Osteoblast (primary cell): Measurements from ENCODE around the gene GZMM. TPM values are rescaled to one million over a fixed set of nuclear protein-coding genes. Genes with fewer than 3 reads are reported as not detected.

ENCODE experiments used
- DNase-seq: peaks from one replicate; pipeline ENCODE4 v3.0.0; 2011; ENCODE audit warnings: low spot score, mixed read lengths; ENCODE audit not compliant: insufficient read length; ENCODE audit errors: missing footprints
- H2AFZ ChIP-seq: 2 replicates; pipeline ENCODE4 v1.6.0; 2011; ENCODE audit warnings: mild to moderate bottlenecking, low read length
- H3K27ac ChIP-seq: 2 replicates; pipeline ENCODE4 v1.5.1; 2011; ENCODE audit warnings: mild to moderate bottlenecking, low read depth, low read length, moderate library complexity
- H3K27me3 ChIP-seq: 2 replicates; pipeline ENCODE4 v1.6.0; 2012; ENCODE audit warnings: mild to moderate bottlenecking, control low read depth, inconsistent platforms, low read length, moderate library complexity; ENCODE audit not compliant: insufficient read depth
- H3K36me3 ChIP-seq: 2 replicates; pipeline ENCODE4 v1.5.1; 2011; ENCODE audit warnings: mild to moderate bottlenecking, low read length, control low read depth, moderate library complexity; ENCODE audit not compliant: insufficient read depth
- H3K4me1 ChIP-seq: 2 replicates; pipeline ENCODE4 v1.5.1; 2011; ENCODE audit warnings: mild to moderate bottlenecking, low read length, control low read depth, moderate library complexity; ENCODE audit not compliant: insufficient read depth
- H3K4me2 ChIP-seq: 2 replicates; pipeline ENCODE4 v1.6.0; 2011; ENCODE audit warnings: mild to moderate bottlenecking, low read length; ENCODE audit not compliant: insufficient read depth
- H3K4me3 ChIP-seq: fragments of 200-600 bp; sonication (generic); 3 replicates; pipeline ENCODE4 v1.5.1; 2012; ENCODE audit warnings: mild to moderate bottlenecking, low read length, inconsistent platforms; ENCODE audit not compliant: insufficient read depth
- H3K79me2 ChIP-seq: 2 replicates; pipeline ENCODE4 v1.6.0; 2012; ENCODE audit warnings: mild to moderate bottlenecking, low read length, control low read depth, inconsistent platforms; ENCODE audit not compliant: insufficient read depth
- H3K9me3 ChIP-seq: 2 replicates; pipeline ENCODE4 v1.5.1; 2011; ENCODE audit warnings: low read depth, low read length, control low read depth
- H4K20me1 ChIP-seq: 2 replicates; pipeline ENCODE4 v1.6.0; 2012; ENCODE audit warnings: mild to moderate bottlenecking, low read length, control low read depth; ENCODE audit not compliant: insufficient read depth
- total RNA-seq: library from RNA; depleted of rRNA; stranded (reverse); fragments of >200 nt; gene quantifications from 2 replicates; pipeline ENCODE4 v1.2.3, GENCODE V29; 2012
- TF ChIP-seq, protein P1 (sequence below): IDR thresholded peaks from 2 replicates; pipeline ENCODE4 v1.5.1; 2011; ENCODE audit warnings: mild to moderate bottlenecking, low read depth, low read length, moderate library complexity; ENCODE audit errors: extremely low read depth

The GZMM gene
- total RNA-seq, 1 donor, result under 0.01 TPM

DNA sequence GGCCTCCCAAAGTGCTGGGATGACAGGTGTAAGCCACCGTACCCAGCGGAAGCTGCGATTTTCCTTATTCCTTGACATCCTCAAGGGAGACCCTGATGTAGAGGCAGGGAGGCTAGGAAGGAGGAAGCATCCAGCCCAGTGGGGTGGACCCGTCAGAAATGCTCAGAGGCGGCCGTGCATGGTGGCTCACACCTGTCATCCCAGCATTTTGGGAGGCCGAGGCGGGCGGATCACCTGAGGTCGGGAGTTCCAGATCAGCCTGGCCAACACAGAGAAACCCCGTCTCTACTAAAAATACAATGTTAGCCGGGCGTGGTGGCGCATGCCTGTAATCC lies 11.6 kb downstream of the GZMM start:
- H3K36me3 ChIP-seq, result no peaks in the 10 kb centered on the region
- no peaks in the 10 kb centered on the region for H3K79me2 ChIP-seq
- no peak for DNase-seq
- H3K27ac ChIP-seq, result no peak overlapping the region
- no peak overlapping the region for H3K4me2 ChIP-seq
- no peaks in the 10 kb centered on the region for H3K9me3 ChIP-seq
- no peak overlapping the region for H3K4me3 ChIP-seq
- no peaks in the 10 kb centered on the region for H4K20me1 ChIP-seq
- no peaks in the 10 kb centered on the region for H3K4me1 ChIP-seq
- no peak overlapping the region for H2AFZ ChIP-seq
- H3K27me3 ChIP-seq, result no peaks in the 10 kb centered on the region
- TF ChIP-seq, protein P1, sequence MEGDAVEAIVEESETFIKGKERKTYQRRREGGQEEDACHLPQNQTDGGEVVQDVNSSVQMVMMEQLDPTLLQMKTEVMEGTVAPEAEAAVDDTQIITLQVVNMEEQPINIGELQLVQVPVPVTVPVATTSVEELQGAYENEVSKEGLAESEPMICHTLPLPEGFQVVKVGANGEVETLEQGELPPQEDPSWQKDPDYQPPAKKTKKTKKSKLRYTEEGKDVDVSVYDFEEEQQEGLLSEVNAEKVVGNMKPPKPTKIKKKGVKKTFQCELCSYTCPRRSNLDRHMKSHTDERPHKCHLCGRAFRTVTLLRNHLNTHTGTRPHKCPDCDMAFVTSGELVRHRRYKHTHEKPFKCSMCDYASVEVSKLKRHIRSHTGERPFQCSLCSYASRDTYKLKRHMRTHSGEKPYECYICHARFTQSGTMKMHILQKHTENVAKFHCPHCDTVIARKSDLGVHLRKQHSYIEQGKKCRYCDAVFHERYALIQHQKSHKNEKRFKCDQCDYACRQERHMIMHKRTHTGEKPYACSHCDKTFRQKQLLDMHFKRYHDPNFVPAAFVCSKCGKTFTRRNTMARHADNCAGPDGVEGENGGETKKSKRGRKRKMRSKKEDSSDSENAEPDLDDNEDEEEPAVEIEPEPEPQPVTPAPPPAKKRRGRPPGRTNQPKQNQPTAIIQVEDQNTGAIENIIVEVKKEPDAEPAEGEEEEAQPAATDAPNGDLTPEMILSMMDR, result no peak

DNA sequence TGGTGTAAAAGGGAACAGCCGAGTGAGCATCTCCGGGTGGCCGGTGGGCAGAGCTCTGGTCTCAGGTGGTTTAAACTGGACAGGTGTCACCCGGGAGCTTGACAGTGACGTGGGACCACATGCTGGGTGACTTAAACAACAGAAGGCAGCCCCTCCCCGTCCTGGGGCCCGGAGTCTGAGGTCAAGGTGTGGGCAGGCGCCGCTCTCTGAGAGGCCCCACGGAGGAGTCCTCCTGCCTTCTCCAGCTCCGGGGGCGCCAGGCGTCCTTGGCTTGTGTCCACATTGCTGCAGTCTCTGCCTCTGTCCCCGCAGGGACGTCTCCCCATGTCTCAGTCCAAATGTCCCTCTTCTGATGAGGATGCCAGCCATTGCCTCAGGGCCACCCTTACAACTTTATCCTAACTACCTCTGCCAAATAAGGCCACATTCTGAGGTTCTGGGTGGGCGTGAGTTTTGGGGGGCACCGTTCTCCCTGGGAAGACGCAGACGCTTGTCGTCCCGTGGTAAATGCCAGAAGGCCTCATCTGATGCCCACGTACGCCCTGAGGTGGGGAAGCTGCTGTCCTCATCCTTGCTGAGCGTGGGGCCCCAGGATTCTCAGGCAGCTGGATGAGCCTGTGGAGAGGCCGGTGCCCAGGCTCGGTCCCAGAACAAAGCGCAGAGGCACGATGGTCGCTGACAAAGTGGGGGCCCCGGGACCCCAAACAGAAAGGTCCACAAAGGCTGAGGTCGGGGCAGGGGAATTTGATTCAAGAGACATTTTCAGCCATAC lies 12.9 kb downstream of the GZMM start:
- TF ChIP-seq, protein P1, result no peak
- no peak overlapping the region for H3K4me3 ChIP-seq
- H2AFZ ChIP-seq, result no peak overlapping the region
- H3K4me1 ChIP-seq, result no peaks in the 10 kb centered on the region
- no peaks in the 10 kb centered on the region for H3K79me2 ChIP-seq
- no peak overlapping the region for H3K27ac ChIP-seq
- H4K20me1 ChIP-seq, result no peaks in the 10 kb centered on the region
- no peaks in the 10 kb centered on the region for H3K27me3 ChIP-seq
- no peak for DNase-seq
- H3K36me3 ChIP-seq, result no peaks in the 10 kb centered on the region
- no peak overlapping the region for H3K4me2 ChIP-seq
- no peaks in the 10 kb centered on the region for H3K9me3 ChIP-seq

DNA sequence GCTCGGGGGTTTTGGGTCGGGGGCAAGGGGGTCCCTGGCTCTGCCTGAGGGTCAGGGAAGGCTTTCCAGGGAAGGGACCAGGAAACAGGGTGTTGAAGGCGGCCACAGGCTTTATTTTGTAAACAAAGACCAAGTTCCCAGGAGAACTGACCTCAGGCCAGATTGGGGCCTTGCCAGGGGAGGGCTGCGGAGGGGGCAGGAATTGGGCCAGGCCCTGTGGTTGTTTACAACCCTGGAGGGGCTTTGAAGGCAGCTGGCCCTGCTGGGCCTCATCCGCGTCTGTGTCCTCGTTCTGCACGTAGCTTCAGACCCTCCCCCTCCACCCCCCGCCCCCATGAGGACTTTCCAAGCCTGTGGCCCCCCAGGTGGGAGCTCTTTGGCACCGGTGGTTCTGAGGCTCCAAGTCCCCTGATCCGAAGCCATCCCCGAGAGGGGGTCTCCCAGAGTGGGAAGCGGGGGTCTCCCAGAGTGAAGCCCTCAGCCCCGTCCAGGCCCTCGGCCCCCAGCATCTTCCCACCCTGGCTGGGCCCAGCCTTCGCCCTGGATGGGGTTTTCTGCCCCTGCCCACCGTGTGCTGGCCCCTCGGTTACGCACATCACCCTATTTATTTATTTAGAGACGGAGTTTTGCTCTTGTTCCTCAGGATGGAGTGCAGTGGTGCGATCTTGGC lies 15.1 kb downstream of the GZMM start:
- no peaks in the 10 kb centered on the region for H3K4me1 ChIP-seq
- H3K9me3 ChIP-seq, result no peaks in the 10 kb centered on the region
- no peak overlapping the region for H2AFZ ChIP-seq
- no peaks in the 10 kb centered on the region for H4K20me1 ChIP-seq
- H3K27me3 ChIP-seq, result no peaks in the 10 kb centered on the region
- H3K79me2 ChIP-seq, result no peaks in the 10 kb centered on the region
- DNase-seq, result no peak
- TF ChIP-seq, protein P1, result no peak
- no peak overlapping the region for H3K27ac ChIP-seq
- no peaks in the 10 kb centered on the region for H3K36me3 ChIP-seq
- H3K4me3 ChIP-seq, result no peak overlapping the region
- H3K4me2 ChIP-seq, result no peak overlapping the region

DNA sequence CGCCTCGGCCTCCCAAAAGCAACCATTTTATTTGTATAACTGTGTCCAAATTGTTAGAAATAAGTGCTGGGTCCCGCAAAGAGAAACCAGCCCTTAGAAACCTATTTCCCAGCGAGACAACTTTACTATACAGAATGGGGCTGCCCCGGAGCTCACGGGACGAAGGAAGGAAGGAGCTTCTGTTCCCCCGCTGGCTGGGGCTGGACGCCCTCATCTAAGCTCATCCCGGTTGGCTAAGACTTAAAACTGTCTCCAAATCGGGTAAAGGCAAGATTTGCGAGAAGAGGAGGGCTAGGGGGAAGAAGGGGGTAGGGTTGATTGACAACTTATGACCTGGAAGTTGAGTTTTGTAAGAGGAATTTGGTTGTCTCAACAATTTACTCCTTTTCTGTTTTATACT lies 16.3 kb downstream of the GZMM start:
- Histone ChIP-seq H3K27ac (no peak overlapping the region), H3K4me1 (no peaks in the 10 kb centered on the region), H3K4me2 (no peak overlapping the region), H3K36me3 (no peaks in the 10 kb centered on the region), H4K20me1 (no peaks in the 10 kb centered on the region), H3K4me3 (no peak overlapping the region), H3K79me2 (no peaks in the 10 kb centered on the region), H3K9me3 (no peaks in the 10 kb centered on the region), H3K27me3 (no peaks in the 10 kb centered on the region), H2AFZ (no peak overlapping the region)
- TF ChIP-seq, protein P1, result no peak
- DNase-seq, result no peak
